CD14-positive monocyte (primary cell): Measurements from ENCODE around the gene GRAMD2B. TPM values are rescaled to one million over a fixed set of nuclear protein-coding genes. Genes with fewer than 3 reads are reported as not detected.
A peak's percentile ranks its signal among the peaks of the same experiment; 100 is the strongest.

Source experiments
- DNase-seq, 3 donors: peaks; one replicate each; pipeline ENCODE4 v3.0.0-alpha.2; 2011 to 2022
- H2AFZ ChIP-seq: 2 replicates; pipeline ENCODE4 v1.6.0; 2012; ENCODE audit warnings: mild to moderate bottlenecking, low read depth, low read length, inconsistent platforms; ENCODE audit not compliant: insufficient read depth, poor library complexity, severe bottlenecking
- H3K27ac ChIP-seq, 2 donors: 1 replicate in 1 of 2; 2 replicates in 1 of 2; pipeline ENCODE4 v1.5.1; 2012 to 2013; ENCODE audit warnings: low read length in 2 of 2, control low read depth in 1 of 2, inconsistent platforms in 1 of 2, low read depth in 1 of 2, mild to moderate bottlenecking in 1 of 2
- H3K27me3 ChIP-seq, 2 donors: one replicate each; pipeline versions ENCODE4 v1.6.0 to v1.6.1; 2011 to 2013; ENCODE audit warnings: low read length in 2 of 2; ENCODE audit not compliant: control insufficient read depth in 2 of 2, insufficient read depth in 2 of 2
- H3K36me3 ChIP-seq, 2 donors: replicated peaks in 1 of 2; 1 replicate in 1 of 2; 2 replicates in 1 of 2; pipeline versions ENCODE4 v1.5.1 to v1.6.1; 2012 to 2013; ENCODE audit warnings: low read length in 2 of 2, control low read depth in 1 of 2, inconsistent platforms in 1 of 2, mild to moderate bottlenecking in 1 of 2; ENCODE audit not compliant: insufficient read depth in 2 of 2, control insufficient read depth in 1 of 2
- H3K4me1 ChIP-seq, 2 donors: 1 replicate in 1 of 2; 2 replicates in 1 of 2; pipeline versions ENCODE4 v1.5.1 to v1.6.1; 2012 to 2013; ENCODE audit warnings: low read length in 2 of 2, control low read depth in 1 of 2, inconsistent platforms in 1 of 2, mild to moderate bottlenecking in 1 of 2, moderate library complexity in 1 of 2; ENCODE audit not compliant: insufficient read depth in 2 of 2, control insufficient read depth in 1 of 2
- H3K4me2 ChIP-seq: replicated peaks from 2 replicates; pipeline ENCODE3; 2012; ENCODE audit warnings: low read length, moderate library complexity, mild to moderate bottlenecking; ENCODE audit not compliant: poor library complexity, severe bottlenecking; ENCODE audit errors: extremely low read depth
- H3K4me3 ChIP-seq, 3 experiments: fragments of 200-600 bp in 1 of 3; sonication (generic) in 1 of 3; replicated peaks in 1 of 3; 1 replicate in 2 of 3; 2 replicates in 1 of 3; pipeline ENCODE4 v1.5.1; 2011 to 2013; ENCODE audit warnings: low read length in 3 of 3, mild to moderate bottlenecking in 3 of 3, control low read depth in 2 of 3, low read depth in 2 of 3, inconsistent platforms in 1 of 3, moderate library complexity in 1 of 3
- H3K79me2 ChIP-seq: 2 replicates; pipeline ENCODE4 v1.6.0; 2012; ENCODE audit warnings: mild to moderate bottlenecking, control low read depth, inconsistent platforms, low read length, moderate library complexity; ENCODE audit not compliant: insufficient read depth
- H3K9ac ChIP-seq: 2 replicates; pipeline ENCODE4 v1.6.0; 2017; ENCODE audit warnings: low read length, mild to moderate bottlenecking; ENCODE audit not compliant: insufficient read depth, poor library complexity, severe bottlenecking
- H3K9me3 ChIP-seq, 2 donors: replicated peaks in 1 of 2; 1 replicate in 1 of 2; 2 replicates in 1 of 2; pipeline versions ENCODE4 v1.5.1 to v1.6.1; 2012 to 2013; ENCODE audit warnings: low read length in 2 of 2, control low read depth in 1 of 2; ENCODE audit not compliant: control insufficient read depth in 1 of 2, insufficient read depth in 1 of 2
- H4K20me1 ChIP-seq: 2 replicates; pipeline ENCODE4 v1.6.0; 2012; ENCODE audit warnings: mild to moderate bottlenecking, low read length, control low read depth, moderate library complexity; ENCODE audit not compliant: insufficient read depth
- H3K27ac Mint-ChIP-seq, 7 donors: one replicate each; pipeline ENCODE4 v1.8.0; 2020; ENCODE audit warnings: mild to moderate bottlenecking in 7 of 7, mixed read lengths in 7 of 7, moderate library complexity in 6 of 7, inconsistent platforms in 2 of 7
- H3K27me3 Mint-ChIP-seq, 3 donors: one replicate each; pipeline ENCODE4 v1.8.0; 2021 to 2022; ENCODE audit warnings: low read depth in 3 of 3, mild to moderate bottlenecking in 3 of 3, mixed read lengths in 3 of 3, moderate library complexity in 3 of 3, inconsistent platforms in 1 of 3
- H3K36me3 Mint-ChIP-seq, 2 donors: one replicate each; pipeline ENCODE4 v1.8.0; 2020; ENCODE audit warnings: mixed read lengths in 2 of 2, inconsistent platforms in 1 of 2, mild to moderate bottlenecking in 1 of 2
- H3K4me1 Mint-ChIP-seq: one replicate; pipeline ENCODE4 v1.8.0; 2020; ENCODE audit warnings: mild to moderate bottlenecking, mixed read lengths
- H3K4me3 Mint-ChIP-seq, 2 donors: one replicate each; pipeline ENCODE4 v1.8.0; 2020; ENCODE audit warnings: mild to moderate bottlenecking in 2 of 2, mixed read lengths in 2 of 2, moderate library complexity in 1 of 2
- H3K9me3 Mint-ChIP-seq, 7 donors: one replicate each; pipeline ENCODE4 v1.8.0; 2020 to 2022; ENCODE audit warnings: mixed read lengths in 7 of 7, mild to moderate bottlenecking in 6 of 7, moderate library complexity in 6 of 7, inconsistent platforms in 2 of 7
- WGBS: methylation state at CpG from one replicate; pipeline ENCODE4 v1.1.5; 2013; ENCODE audit warnings: missing lambda C conversion rate; ENCODE audit not compliant: insufficient coverage; 5-methylcytosine and 5-hydroxymethylcytosine counted together
- intact Hi-C, 2 donors: fragments of 100-400 bp; cut with micrococcal nuclease; formaldehyde crosslinking; loops; one replicate each; pipeline versions ENCODE4 v1.15.0 to v1.15.1; 2023
- polyA plus RNA-seq, 3 donors: library from polyadenylated mRNA; depleted of rRNA in 1 of 3; unstranded in 2 of 3; stranded (reverse) in 1 of 3; fragments of 300-500 nt in 2 of 3; fragments of >200 nt in 1 of 3; fragmentation: Illumina TruSeq in 2 of 3; gene quantifications; 1 replicate in 2 of 3; 2 replicates in 1 of 3; pipeline ENCODE4 v1.2.3, GENCODE V29; 2012 to 2021
- TF ChIP-seq, protein P1 (sequence below): fragments of 200-600 bp; IDR thresholded peaks from one replicate; pipeline ENCODE4 v1.8.0; 2022; ENCODE audit warnings: antibody characterized with exemption, mild to moderate bottlenecking

Gene GRAMD2B
- polyA plus RNA-seq, 3 donors = 0.79 to 1.2 (median 1.1) TPM

DNA sequence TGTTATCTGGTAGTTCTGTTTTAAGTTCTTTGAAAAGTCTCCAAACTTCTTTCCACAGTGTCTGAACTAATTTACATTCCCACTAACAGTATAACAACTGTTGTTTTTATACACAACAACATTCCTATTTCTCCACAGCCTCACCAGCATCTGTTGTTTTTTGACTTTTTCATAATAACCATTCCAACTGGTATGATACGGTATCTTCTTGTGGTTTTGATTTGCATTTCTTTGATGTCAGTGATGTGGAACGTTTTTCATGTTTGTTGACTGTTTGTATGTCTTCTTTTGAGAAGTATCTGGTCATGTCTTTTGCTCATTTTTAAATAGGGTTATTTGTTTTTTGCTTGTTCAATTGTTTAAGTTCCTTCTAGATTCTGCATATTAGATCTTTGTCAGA, 12.6 kb upstream of the GRAMD2B start:
- Histone ChIP-seq H3K79me2 (no peaks in the 10 kb centered on the region), H3K9me3 (no peaks in the 10 kb centered on the region), H4K20me1 (no peaks in the 10 kb centered on the region), H3K27me3 (no peaks in the 10 kb centered on the region), H3K27ac (no peak overlapping the region), H3K4me1 (no peaks in the 10 kb centered on the region), H2AFZ (no peak overlapping the region), H3K9ac (no peak overlapping the region), H3K36me3 (no peaks in the 10 kb centered on the region), H3K4me2 (no peak overlapping the region), H3K4me3 (no peak overlapping the region)
- Mint-ChIP-seq H3K27me3 (peaks cover 0 to 5% (median 3%) of the 10 kb centered on the region in 3 donors), H3K4me3 (no peak overlapping the region), H3K4me1 (no peaks in the 10 kb centered on the region), H3K9me3 (peaks cover 0 to 15% (median 4%) of the 10 kb centered on the region in 7 donors), H3K36me3 (no peaks in the 10 kb centered on the region), H3K27ac (no peak overlapping the region)
- intact Hi-C loops = no loop called here
- WGBS = no CpG with 5 or more reads among the region's 2 CpGs
- TF ChIP-seq, protein P1, sequence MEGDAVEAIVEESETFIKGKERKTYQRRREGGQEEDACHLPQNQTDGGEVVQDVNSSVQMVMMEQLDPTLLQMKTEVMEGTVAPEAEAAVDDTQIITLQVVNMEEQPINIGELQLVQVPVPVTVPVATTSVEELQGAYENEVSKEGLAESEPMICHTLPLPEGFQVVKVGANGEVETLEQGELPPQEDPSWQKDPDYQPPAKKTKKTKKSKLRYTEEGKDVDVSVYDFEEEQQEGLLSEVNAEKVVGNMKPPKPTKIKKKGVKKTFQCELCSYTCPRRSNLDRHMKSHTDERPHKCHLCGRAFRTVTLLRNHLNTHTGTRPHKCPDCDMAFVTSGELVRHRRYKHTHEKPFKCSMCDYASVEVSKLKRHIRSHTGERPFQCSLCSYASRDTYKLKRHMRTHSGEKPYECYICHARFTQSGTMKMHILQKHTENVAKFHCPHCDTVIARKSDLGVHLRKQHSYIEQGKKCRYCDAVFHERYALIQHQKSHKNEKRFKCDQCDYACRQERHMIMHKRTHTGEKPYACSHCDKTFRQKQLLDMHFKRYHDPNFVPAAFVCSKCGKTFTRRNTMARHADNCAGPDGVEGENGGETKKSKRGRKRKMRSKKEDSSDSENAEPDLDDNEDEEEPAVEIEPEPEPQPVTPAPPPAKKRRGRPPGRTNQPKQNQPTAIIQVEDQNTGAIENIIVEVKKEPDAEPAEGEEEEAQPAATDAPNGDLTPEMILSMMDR = no peak
- no peak for DNase-seq

DNA sequence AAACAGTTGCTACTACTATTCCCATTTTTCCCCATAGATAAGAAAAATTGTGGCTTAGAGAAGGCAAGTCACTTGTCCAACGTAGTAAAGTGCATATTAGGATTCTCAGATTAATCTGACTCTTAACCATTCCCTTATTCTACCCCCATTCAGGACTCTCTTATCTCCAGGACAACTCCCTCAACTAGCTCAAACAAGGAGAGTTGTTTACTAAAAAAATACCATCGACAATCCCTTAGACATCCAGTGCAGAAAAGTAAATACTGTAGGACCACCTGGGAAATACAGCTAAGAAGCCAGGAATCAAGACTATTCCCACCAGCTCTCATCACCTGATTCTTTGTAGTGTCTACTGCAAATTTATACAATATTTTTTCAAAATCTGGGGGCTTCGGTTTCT, 9.4 kb upstream of the GRAMD2B start:
- H3K9me3 ChIP-seq = no peaks in the 10 kb centered on the region
- no peaks in the 10 kb centered on the region for H3K4me1 ChIP-seq
- no peak overlapping the region for H3K4me2 ChIP-seq
- no peak overlapping the region for H2AFZ ChIP-seq
- no peaks in the 10 kb centered on the region for H3K36me3 ChIP-seq
- no peaks in the 10 kb centered on the region for H4K20me1 ChIP-seq
- no peak overlapping the region for H3K4me3 ChIP-seq
- TF ChIP-seq, protein P1 = no peak
- Mint-ChIP-seq H3K27me3 (peaks cover 0 to 5% (median 3%) of the 10 kb centered on the region in 3 donors), H3K4me1 (no peaks in the 10 kb centered on the region), H3K27ac (no peak overlapping the region), H3K4me3 (peak overlapping the region in 1 of 2 donors; percentile 28), H3K9me3 (peaks cover 0 to 15% (median 4%) of the 10 kb centered on the region in 7 donors), H3K36me3 (no peaks in the 10 kb centered on the region)
- WGBS = no CpG with 5 or more reads among the region's 3 CpGs
- H3K27me3 ChIP-seq = no peaks in the 10 kb centered on the region
- intact Hi-C loops = no loop called here
- H3K27ac ChIP-seq = no peak overlapping the region
- H3K79me2 ChIP-seq = no peaks in the 10 kb centered on the region
- H3K9ac ChIP-seq = no peak overlapping the region
- no peak for DNase-seq
